K562 (cell line): ENCODE measurements around the gene SIRT2. TPM values are rescaled to one million over a fixed set of nuclear protein-coding genes. Genes with fewer than 3 reads are reported as not detected.

Source experiments
- ELF4 ChIP-seq: fragments of 450-650 bp; formaldehyde crosslinking; IDR thresholded peaks from 2 replicates; pipeline ENCODE4 v1.4.0; 2022; ENCODE audit warnings: missing genetic modification characterization
- FOSL1 ChIP-seq: fragments of 200-800 bp; sonication (Bioruptor generic); conservative IDR thresholded peaks from 2 replicates; pipeline ENCODE4 v1.6.1; 2016; ENCODE audit warnings: missing genetic modification characterization, missing compliant biosample characterization
- HIVEP1 ChIP-seq: fragments of 250-450 bp; sonication (Bioruptor Pico); IDR thresholded peaks from 2 replicates; pipeline ENCODE4 v1.4.0; 2020; ENCODE audit warnings: mild to moderate bottlenecking
- MIER1 ChIP-seq: fragments of 450-650 bp; IDR thresholded peaks from 2 replicates; pipeline ENCODE4 v1.6.1; 2016; ENCODE audit warnings: antibody characterized with exemption, mild to moderate bottlenecking, low read depth
- PHB2 ChIP-seq: fragments of 450-650 bp; IDR thresholded peaks from 2 replicates; pipeline ENCODE4 v1.6.1; 2017; ENCODE audit warnings: low read depth
- RBM22 ChIP-seq: fragments of 200-400 bp; formaldehyde crosslinking; IDR thresholded peaks from 2 replicates; pipeline ENCODE4 v1.6.1; 2018; ENCODE audit warnings: low read length, low read depth; ENCODE audit not compliant: poor library complexity, severe bottlenecking
- TGIF2 ChIP-seq: sonication (generic); formaldehyde crosslinking; IDR thresholded peaks from 2 replicates; pipeline ENCODE4 v1.8.1; 2022; ENCODE audit warnings: mild to moderate bottlenecking, missing genetic modification reagents, moderate library complexity
- ZKSCAN3 ChIP-seq: fragments of 250-450 bp; sonication (Bioruptor Pico); IDR thresholded peaks from 2 replicates; pipeline ENCODE4 v1.4.0; 2020
- ZNF79 ChIP-seq: fragments of 250-450 bp; sonication (Bioruptor Pico); IDR thresholded peaks from 2 replicates; pipeline ENCODE4 v1.4.0; 2020; ENCODE audit warnings: low read depth, mild to moderate bottlenecking, moderate library complexity
- polyA plus RNA-seq, 8 experiments: library from polyadenylated mRNA; depleted of rRNA in 4 of 8; stranded (reverse) in 5 of 8; unstranded in 3 of 8; fragments of >200 nt; fragmentation: Nextera tagmentation in 2 of 8; fragmentation: Illumina TruSeq in 1 of 8; extraction: Ambion mirVana in 2 of 8; extraction: Trizol in 1 of 8; gene quantifications; 2 replicates each; pipeline versions ENCODE4 v1.2.1 to v1.2.3, GENCODE V29; 2011 to 2014; ENCODE audit warnings: inconsistent platforms in 1 of 8, missing spikeins in 1 of 8
- total RNA-seq, 7 experiments: library from RNA; depleted of rRNA in 6 of 7; stranded (reverse); fragments of >200 nt in 6 of 7; fragmentation: Illumina TruSeq in 2 of 7; extraction: Trizol in 2 of 7; gene quantifications; 2 replicates each; pipeline versions ENCODE4 v1.2.1 to v1.2.3, GENCODE V29; 2011 to 2021; ENCODE audit warnings: low replicate concordance in 1 of 7
- TF ChIP-seq, protein P1 (sequence below), 2 experiments: fragments of 450-650 bp; IDR thresholded peaks; 2 replicates each; pipeline ENCODE4 v1.6.1; 2016; ENCODE audit warnings: mild to moderate bottlenecking in 2 of 2, borderline replicate concordance in 1 of 2, low read depth in 1 of 2, moderate library complexity in 1 of 2
- TF ChIP-seq, protein P2 (sequence below): fragments of 450-650 bp; IDR thresholded peaks from 2 replicates; pipeline ENCODE4 v1.6.1; 2016; ENCODE audit warnings: low read depth

The SIRT2 gene
- total and polyA plus RNA-seq, 9 of the 15 experiments (the other 6 are each of a cell fraction or from before 2014, with no cell fraction given): 2.3 to 35.2 (median 22.9) TPM

DNA sequence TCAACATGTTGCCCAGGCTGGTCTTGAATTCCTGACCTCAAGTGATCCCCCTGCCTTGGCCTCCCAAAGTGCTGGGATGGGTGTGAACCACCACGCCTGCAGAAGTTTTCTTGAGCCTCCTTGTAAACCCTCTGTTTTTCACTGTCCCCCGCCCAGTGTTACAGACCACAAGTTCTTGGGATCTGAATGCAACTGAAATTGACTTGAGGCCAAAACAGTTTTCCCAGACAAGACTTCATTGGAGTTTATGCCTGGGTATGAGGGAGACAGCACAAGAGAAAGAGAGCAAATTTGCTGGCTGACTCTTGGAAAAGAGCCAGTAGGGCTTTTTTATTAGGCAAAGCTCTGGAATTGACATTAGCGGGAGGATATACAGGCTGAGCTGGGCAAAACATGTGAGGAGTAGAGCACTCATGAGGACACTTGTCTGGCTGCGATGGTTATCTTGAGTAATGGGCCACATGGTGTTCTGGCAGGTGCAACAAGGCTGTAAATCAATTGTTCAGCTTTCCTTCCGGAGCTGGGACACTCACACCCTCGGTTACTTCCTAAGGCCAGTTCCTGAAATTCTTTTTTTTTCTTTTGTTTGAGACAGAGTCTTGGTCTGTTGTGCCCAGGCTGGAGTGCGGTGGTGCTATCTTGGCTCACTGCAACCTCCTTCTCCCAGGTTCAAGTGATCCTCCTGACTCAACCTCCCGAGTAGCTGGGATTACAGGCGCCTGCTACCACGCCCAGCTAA is 36.9 kb downstream of the SIRT2 start (continued):
- no peak for TF ChIP-seq ZNF79 (CRISPR knock-in tag)
- TF ChIP-seq, protein P1, sequence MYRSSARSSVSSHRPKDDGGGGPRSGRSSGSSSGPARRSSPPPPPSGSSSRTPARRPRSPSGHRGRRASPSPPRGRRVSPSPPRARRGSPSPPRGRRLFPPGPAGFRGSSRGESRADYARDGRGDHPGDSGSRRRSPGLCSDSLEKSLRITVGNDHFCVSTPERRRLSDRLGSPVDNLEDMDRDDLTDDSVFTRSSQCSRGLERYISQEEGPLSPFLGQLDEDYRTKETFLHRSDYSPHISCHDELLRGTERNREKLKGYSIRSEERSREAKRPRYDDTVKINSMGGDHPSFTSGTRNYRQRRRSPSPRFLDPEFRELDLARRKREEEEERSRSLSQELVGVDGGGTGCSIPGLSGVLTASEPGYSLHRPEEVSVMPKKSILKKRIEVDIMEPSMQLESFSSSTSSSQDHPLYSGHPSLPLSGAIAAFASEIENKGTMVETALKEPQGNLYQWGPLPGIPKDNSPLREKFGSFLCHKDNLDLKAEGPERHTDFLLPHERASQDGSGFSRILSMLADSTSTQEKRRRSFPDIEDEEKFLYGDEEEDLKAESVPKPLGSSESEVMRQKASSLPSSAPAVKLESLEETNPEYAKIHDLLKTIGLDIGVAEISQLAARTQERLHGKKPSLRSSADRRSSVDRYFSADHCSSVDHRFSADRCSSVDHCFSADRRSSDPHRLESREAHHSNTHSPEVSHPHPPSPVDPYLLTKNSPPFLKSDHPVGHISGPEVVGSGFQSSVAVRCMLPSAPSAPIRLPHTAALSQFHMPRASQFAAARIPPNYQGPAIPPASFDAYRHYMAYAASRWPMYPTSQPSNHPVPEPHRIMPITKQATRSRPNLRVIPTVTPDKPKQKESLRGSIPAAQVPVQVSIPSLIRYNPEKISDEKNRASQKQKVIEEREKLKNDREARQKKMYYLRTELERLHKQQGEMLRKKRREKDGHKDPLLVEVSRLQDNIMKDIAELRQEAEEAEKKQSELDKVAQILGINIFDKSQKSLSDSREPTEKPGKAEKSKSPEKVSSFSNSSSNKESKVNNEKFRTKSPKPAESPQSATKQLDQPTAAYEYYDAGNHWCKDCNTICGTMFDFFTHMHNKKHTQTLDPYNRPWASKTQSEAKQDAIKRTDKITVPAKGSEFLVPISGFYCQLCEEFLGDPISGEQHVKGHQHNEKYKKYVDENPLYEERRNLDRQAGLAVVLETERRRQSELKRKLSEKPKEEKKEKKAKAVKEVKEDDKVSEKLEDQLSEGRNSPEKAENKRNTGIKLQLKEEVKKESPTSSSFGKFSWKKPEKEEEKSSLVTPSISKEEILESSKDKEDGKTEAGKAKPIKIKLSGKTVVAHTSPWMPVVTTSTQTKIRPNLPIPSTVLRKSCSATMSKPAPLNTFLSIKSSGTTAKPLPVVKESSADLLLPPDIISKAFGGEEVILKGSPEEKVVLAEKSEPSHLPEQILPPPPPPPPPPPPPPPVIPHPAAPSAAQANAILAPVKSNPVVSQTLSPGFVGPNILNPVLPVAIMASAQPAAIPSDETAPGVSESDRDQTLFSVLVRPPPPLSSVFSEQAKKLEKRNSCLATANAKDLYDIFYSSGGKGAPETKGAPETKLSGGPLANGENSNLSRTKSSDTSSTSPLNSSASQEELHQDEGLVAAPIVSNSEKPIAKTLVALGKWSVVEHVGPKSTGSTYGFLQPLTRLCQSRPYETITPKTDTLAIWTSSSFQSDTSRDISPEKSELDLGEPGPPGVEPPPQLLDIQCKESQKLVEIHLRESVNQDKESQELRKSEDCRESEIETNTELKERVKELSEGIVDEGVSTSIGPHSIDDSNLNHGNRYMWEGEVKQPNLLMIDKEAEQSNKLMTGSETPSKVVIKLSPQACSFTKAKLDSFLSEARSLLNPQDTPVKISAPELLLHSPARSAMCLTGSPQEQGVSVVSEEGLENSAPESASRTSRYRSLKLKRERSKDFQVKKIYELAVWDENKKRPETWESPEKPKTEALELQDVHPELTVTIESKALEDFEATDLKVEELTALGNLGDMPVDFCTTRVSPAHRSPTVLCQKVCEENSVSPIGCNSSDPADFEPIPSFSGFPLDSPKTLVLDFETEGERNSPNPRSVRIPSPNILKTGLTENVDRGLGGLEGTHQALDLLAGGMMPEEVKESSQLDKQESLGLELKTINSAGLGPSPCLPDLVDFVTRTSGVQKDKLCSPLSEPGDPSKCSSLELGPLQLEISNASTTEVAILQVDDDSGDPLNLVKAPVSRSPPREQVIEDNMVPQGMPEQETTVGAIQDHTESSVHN (IDR thresholded peaks at IDR 0.05; ENCODE audit: borderline replicate concordance in 1 of 2, low read depth in 1 of 2): peak in 1 of 2 experiments; percentile 94; a peak in 2 of 4 replicates
- TF ChIP-seq PHB2: no peak
- no peak for TF ChIP-seq RBM22
- TF ChIP-seq ZKSCAN3 (CRISPR knock-in tag): no peak
- TF ChIP-seq, protein P2, sequence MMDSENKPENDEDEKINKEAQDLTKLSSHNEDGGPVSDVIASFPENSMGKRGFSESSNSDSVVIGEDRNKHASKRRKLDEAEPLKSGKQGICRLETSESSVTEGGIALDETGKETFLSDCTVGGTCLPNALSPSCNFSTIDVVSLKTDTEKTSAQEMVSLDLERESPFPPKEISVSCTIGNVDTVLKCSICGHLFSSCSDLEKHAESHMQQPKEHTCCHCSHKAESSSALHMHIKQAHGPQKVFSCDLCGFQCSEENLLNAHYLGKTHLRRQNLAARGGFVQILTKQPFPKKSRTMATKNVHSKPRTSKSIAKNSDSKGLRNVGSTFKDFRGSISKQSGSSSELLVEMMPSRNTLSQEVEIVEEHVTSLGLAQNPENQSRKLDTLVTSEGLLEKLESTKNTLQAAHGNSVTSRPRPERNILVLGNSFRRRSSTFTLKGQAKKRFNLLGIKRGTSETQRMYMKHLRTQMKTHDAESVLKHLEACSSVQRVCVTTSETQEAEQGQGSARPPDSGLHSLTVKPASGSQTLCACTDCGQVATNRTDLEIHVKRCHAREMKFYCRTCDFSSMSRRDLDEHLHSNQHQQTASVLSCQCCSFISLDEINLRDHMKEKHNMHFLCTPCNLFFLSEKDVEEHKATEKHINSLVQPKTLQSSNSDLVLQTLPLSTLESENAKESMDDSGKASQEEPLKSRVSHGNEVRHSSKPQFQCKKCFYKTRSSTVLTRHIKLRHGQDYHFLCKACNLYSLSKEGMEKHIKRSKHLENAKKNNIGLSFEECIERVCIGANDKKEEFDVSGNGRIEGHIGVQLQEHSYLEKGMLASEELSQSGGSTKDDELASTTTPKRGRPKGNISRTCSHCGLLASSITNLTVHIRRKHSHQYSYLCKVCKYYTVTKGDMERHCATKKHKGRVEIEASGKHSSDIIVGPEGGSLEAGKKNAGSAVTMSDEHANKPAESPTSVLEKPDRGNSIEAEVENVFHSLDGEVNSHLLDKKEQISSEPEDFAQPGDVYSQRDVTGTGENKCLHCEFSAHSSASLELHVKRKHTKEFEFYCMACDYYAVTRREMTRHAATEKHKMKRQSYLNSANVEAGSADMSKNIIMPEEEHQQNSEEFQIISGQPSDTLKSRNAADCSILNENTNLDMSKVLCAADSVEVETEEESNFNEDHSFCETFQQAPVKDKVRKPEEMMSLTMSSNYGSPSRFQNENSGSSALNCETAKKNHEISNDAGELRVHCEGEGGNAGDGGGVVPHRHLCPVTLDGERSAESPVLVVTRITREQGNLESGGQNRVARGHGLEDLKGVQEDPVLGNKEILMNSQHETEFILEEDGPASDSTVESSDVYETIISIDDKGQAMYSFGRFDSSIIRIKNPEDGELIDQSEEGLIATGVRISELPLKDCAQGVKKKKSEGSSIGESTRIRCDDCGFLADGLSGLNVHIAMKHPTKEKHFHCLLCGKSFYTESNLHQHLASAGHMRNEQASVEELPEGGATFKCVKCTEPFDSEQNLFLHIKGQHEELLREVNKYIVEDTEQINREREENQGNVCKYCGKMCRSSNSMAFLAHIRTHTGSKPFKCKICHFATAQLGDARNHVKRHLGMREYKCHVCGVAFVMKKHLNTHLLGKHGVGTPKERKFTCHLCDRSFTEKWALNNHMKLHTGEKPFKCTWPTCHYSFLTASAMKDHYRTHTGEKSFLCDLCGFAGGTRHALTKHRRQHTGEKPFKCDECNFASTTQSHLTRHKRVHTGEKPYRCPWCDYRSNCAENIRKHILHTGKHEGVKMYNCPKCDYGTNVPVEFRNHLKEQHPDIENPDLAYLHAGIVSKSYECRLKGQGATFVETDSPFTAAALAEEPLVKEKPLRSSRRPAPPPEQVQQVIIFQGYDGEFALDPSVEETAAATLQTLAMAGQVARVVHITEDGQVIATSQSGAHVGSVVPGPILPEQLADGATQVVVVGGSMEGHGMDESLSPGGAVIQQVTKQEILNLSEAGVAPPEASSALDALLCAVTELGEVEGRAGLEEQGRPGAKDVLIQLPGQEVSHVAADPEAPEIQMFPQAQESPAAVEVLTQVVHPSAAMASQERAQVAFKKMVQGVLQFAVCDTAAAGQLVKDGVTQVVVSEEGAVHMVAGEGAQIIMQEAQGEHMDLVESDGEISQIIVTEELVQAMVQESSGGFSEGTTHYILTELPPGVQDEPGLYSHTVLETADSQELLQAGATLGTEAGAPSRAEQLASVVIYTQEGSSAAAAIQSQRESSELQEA: no peak
- peak; percentile 50 for TF ChIP-seq FOSL1 (tag)
- 0 out of 2 replicates have a peak, but pooled peaks have one; percentile 56 for TF ChIP-seq HIVEP1
- no peak for TF ChIP-seq ELF4 (CRISPR knock-in tag)
- no peak for TF ChIP-seq TGIF2 (CRISPR knock-in tag)
- no peak for TF ChIP-seq MIER1
